ENCODE data around the gene BAHCC1.

- TF ChIP-seq ATF2 (CRISPR knock-in tag; IDR thresholded peaks at IDR 0.05; ENCODE audit: borderline replicate concordance, low read depth) = no peak
- TF ChIP-seq, protein P1, sequence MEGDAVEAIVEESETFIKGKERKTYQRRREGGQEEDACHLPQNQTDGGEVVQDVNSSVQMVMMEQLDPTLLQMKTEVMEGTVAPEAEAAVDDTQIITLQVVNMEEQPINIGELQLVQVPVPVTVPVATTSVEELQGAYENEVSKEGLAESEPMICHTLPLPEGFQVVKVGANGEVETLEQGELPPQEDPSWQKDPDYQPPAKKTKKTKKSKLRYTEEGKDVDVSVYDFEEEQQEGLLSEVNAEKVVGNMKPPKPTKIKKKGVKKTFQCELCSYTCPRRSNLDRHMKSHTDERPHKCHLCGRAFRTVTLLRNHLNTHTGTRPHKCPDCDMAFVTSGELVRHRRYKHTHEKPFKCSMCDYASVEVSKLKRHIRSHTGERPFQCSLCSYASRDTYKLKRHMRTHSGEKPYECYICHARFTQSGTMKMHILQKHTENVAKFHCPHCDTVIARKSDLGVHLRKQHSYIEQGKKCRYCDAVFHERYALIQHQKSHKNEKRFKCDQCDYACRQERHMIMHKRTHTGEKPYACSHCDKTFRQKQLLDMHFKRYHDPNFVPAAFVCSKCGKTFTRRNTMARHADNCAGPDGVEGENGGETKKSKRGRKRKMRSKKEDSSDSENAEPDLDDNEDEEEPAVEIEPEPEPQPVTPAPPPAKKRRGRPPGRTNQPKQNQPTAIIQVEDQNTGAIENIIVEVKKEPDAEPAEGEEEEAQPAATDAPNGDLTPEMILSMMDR (IDR thresholded peaks at IDR 0.05) = peak; percentile 96
- no peak; the same call in none of the 2 replicates for TF ChIP-seq E2F4 (CRISPR knock-in tag; IDR thresholded peaks at IDR 0.05; ENCODE audit: borderline replicate concordance, low read depth)
- no peak for TF ChIP-seq NFYB (CRISPR knock-in tag; conservative IDR thresholded peaks at IDR 0.05; ENCODE audit: low read depth)
- TF ChIP-seq ZNF425 (CRISPR knock-in tag; conservative IDR thresholded peaks at IDR 0.05) = no peak
- no peak for TF ChIP-seq CREB1 (CRISPR knock-in tag; IDR thresholded peaks at IDR 0.05)
- no peak for TF ChIP-seq GTF2I (CRISPR knock-in tag; conservative IDR thresholded peaks at IDR 0.05)
- peak; percentile 85 for TF ChIP-seq SP1 (CRISPR knock-in tag; conservative IDR thresholded peaks at IDR 0.05)
- no peak for TF ChIP-seq CBFB (CRISPR knock-in tag; IDR thresholded peaks at IDR 0.05; ENCODE audit: low read depth)
- TF ChIP-seq ZNF263 (CRISPR knock-in tag; IDR thresholded peaks at IDR 0.05; ENCODE audit: low read depth) = peak; percentile 58
These were observed 89.1 kb downstream of the BAHCC1 start for GRCh38 chr17:81484195-81484979.
